ENCODE results near the gene ABCC3. TPM values are rescaled to one million over a fixed set of nuclear protein-coding genes. Genes with fewer than 3 reads are reported as not detected.
"Not testable (repeated sequence)": the region's sequence is repeated elsewhere in the genome, so short reads cannot be mapped to it uniquely, and the experiment has no call there.

Gene ABCC3
- total RNA-seq, 3 donors from 2014 or later: 6.1 to 122 (median 81.0) TPM

DNA sequence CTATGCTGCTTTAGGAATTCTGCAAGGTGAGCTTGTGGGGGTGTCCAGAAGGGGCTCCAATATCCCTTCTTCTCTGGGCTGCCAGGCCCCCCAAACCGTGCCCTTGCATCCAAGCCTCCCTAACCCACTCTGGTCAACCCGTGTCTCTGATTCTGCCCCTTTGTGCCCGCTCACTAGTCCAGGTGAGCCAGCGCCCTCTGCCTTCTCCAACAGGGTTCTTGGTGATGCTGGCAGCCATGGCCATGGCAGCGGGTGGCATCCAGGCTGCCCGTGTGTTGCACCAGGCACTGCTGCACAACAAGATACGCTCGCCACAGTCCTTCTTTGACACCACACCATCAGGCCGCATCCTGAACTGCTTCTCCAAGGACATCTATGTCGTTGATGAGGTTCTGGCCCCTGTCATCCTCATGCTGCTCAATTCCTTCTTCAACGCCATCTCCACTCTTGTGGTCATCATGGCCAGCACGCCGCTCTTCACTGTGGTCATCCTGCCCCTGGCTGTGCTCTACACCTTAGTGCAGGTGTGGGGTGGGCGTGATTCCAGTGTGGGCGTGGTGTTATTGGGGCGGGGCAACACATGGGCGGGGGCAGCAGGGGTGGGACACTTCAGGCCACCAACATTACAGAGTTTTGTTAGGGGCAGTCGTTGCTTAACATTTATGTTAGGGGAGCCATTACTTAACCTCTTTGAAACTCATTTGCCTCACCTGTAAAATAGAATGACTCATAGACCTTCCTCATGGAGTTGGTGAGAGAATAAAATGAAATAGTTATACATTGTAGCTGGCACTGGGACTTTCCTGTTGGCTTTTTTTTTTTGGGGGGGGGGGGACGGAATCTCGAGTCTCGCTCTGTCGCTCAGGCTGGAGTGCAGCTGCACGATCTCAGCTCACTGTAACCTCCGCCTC lies 41.6 kb downstream of the ABCC3 start:
- H3K27me3 ChIP-seq: no peaks in the 10 kb centered on the region
- TF ChIP-seq, protein P1, sequence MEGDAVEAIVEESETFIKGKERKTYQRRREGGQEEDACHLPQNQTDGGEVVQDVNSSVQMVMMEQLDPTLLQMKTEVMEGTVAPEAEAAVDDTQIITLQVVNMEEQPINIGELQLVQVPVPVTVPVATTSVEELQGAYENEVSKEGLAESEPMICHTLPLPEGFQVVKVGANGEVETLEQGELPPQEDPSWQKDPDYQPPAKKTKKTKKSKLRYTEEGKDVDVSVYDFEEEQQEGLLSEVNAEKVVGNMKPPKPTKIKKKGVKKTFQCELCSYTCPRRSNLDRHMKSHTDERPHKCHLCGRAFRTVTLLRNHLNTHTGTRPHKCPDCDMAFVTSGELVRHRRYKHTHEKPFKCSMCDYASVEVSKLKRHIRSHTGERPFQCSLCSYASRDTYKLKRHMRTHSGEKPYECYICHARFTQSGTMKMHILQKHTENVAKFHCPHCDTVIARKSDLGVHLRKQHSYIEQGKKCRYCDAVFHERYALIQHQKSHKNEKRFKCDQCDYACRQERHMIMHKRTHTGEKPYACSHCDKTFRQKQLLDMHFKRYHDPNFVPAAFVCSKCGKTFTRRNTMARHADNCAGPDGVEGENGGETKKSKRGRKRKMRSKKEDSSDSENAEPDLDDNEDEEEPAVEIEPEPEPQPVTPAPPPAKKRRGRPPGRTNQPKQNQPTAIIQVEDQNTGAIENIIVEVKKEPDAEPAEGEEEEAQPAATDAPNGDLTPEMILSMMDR (IDR thresholded peaks at IDR 0.05): no peak
- TF ChIP-seq POLR2A (IDR thresholded peaks at IDR 0.05) (no peak), POLR2AphosphoS5 (IDR thresholded peaks at IDR 0.05) (no peak)
- H3K9me3 ChIP-seq: no peaks in the 10 kb centered on the region
- H3K4me1 ChIP-seq: no peaks in the 10 kb centered on the region
- intact Hi-C loops (cut with DNase I; ENCODE audit: low total_unique reads): no loop called here
- peak in 1 of 2 donors; percentile 45 for DNase-seq (ENCODE audit: low spot score in 2 of 2)
- H3K27ac ChIP-seq: no peak overlapping the region
- H3K4me3 ChIP-seq: no peak overlapping the region
- H3K36me3 ChIP-seq: no peaks in the 10 kb centered on the region

DNA sequence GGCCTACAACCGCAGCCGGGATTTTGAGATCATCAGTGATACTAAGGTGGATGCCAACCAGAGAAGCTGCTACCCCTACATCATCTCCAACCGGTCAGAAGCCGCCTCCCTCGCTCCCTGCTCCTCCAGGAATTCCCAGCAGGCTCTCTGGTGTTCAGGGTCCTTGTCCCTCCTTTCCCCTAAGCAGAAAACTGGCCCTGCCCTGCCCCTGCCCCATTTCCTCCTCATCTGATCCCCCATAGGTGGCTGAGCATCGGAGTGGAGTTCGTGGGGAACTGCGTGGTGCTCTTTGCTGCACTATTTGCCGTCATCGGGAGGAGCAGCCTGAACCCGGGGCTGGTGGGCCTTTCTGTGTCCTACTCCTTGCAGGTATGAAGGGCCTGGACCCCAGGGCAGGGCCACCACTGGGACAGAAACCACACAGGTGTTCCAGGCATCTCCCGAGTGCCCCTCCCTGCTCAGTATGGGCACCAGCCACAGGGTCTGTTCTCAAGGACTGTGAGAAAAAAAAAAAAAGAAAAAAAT lies 43.2 kb downstream of the ABCC3 start:
- Histone ChIP-seq H3K9me3 (no peaks in the 10 kb centered on the region), H3K36me3 (no peaks in the 10 kb centered on the region), H3K27ac (no peak overlapping the region), H3K4me1 (no peaks in the 10 kb centered on the region), H3K27me3 (no peaks in the 10 kb centered on the region), H3K4me3 (no peak overlapping the region)
- peak in 1 of 2 donors; percentile 33 for DNase-seq (ENCODE audit: low spot score in 2 of 2)
- intact Hi-C loops (cut with DNase I; ENCODE audit: low total_unique reads): no loop called here
- TF ChIP-seq POLR2A (IDR thresholded peaks at IDR 0.05): no peak
- TF ChIP-seq POLR2AphosphoS5 (IDR thresholded peaks at IDR 0.05): no peak

DNA sequence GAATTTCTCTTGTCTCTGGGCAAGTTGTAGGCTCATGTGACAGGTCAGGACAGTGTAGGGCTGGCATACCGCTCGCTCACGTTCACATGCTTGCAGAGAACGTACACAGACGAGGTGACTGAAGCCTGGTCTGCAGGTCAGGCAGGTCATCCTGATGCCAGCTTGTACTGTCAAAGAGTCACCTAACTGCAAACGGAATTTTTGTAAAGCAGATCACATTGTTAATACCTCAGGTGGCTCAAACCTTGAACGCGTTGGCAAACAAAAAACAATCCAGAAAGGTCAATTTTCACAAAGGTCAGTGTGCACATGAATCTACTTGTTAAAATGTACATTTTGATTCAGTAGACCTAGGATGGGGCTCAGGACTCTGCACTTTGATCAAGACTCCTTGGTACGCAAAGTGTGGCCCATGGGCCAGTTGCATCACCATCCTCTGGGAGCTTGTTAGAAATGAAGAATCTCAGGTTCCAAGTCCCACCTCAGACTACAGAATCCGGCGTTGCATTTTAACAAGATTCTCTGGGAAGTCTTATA lies 44.4 kb downstream of the ABCC3 start:
- Histone ChIP-seq H3K4me1 (no peaks in the 10 kb centered on the region), H3K36me3 (no peaks in the 10 kb centered on the region), H3K27ac (no peak overlapping the region), H3K4me3 (no peak overlapping the region), H3K9me3 (no peaks in the 10 kb centered on the region), H3K27me3 (no peaks in the 10 kb centered on the region)
- DNase-seq (ENCODE audit: low spot score in 2 of 2): no peak
- TF ChIP-seq, protein P1 (IDR thresholded peaks at IDR 0.05): no peak
- TF ChIP-seq POLR2A (IDR thresholded peaks at IDR 0.05) (no peak), POLR2AphosphoS5 (IDR thresholded peaks at IDR 0.05) (no peak)
- intact Hi-C loops (cut with DNase I; ENCODE audit: low total_unique reads): no loop called here

DNA sequence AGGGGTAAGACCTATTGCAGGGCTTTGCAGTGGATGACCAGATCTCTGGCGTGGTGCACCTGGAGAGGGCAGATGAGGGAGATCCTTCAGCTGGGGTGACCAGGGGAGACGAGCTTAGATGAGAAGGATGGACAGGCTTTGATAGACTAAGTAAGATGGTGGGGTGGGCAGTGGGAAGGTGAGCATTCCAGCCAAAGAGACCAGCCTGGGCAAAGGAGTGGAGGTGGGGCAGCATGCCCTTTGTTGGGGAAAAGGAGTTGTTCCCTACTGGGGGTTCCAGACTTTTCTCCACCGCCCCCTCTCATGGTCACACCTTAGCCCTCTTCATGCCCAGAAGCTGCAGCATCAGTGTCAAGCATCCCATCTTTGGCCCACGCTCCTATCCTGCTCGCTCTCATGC lies 45.4 kb downstream of the ABCC3 start:
- Histone ChIP-seq H3K4me3 (no peak overlapping the region), H3K9me3 (no peaks in the 10 kb centered on the region), H3K27me3 (no peaks in the 10 kb centered on the region), H3K4me1 (no peaks in the 10 kb centered on the region), H3K27ac (no peak overlapping the region), H3K36me3 (no peaks in the 10 kb centered on the region)
- TF ChIP-seq, protein P1 (IDR thresholded peaks at IDR 0.05): no peak
- TF ChIP-seq POLR2AphosphoS5 (IDR thresholded peaks at IDR 0.05): no peak
- no peak for TF ChIP-seq POLR2A (IDR thresholded peaks at IDR 0.05)
- intact Hi-C loops (cut with DNase I; ENCODE audit: low total_unique reads): loop anchor here (10.0 kb wide), 1 partner anchor 45 kb away; the partner anchor contains the start of gene ABCC3
- peak in 1 of 2 donors; percentile 28 for DNase-seq (ENCODE audit: low spot score in 2 of 2)

DNA sequence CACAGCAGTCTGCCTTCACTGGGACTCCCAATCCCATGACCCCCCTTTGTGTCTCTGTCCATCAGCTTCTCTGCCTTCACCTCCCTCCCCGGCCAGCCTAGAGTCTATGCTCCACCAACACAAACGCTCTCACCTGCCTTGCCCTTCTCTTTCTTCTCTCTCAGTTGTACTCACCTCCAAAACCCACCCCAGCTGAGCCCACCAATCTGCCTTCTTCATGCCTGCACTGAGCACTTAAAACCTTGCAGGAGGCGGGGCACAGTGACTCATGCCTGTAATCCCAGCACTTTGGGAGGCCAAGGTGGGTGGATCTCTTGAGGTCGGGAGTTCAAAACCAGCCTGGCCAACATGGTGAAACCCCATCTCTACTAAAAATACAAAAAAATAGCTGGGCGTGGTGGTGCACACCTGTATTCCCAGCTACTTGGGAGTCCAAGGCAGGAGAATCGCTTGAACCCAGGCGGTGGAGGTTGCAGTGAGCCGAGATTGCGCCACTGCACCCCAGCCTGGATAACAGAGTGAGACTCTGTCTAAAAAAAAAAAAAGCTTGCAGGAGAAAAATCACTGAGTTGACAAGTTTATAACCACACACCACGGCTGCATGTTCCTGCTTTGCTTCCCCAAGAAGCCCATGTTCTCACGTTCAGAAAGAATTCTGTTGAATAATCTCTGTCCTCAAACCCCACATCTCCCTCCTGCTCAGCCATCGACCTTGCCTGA lies 46.0 kb downstream of the ABCC3 start:
- not testable (repeated sequence) for H3K27ac ChIP-seq, H3K9me3 ChIP-seq
- intact Hi-C loops (cut with DNase I; ENCODE audit: low total_unique reads): loop anchor here (10.0 kb wide), 1 partner anchor 46 kb away; the partner anchor contains the start of gene ABCC3

More for the DNA sequence above, 46.0 kb downstream of the ABCC3 start:
- not testable (repeated sequence) for H3K4me1 ChIP-seq; H3K27me3 ChIP-seq; H3K4me3 ChIP-seq; DNase-seq (ENCODE audit: low spot score in 2 of 2); H3K36me3 ChIP-seq

Data from breast epithelium (tissue), 4 donors.